GM13976 (cell line): ENCODE measurements around the gene GOLGA6L10.
"Not testable (repeated sequence)": the region's sequence is repeated elsewhere in the genome, so short reads cannot be mapped to it uniquely, and the experiment has no call there.

Experiments
- DNase-seq: peaks from one replicate; pipeline ENCODE4 v3.0.0; 2012; ENCODE audit warnings: low spot score
- CTCF ChIP-seq: IDR thresholded peaks from 2 replicates; pipeline ENCODE4 v1.5.1; 2012; ENCODE audit warnings: borderline replicate concordance, mild to moderate bottlenecking; ENCODE audit not compliant: insufficient read depth; ENCODE audit errors: extremely low read depth, missing control alignments, control extremely low read depth
- in situ Hi-C: fragments of 300-500 bp; cut with MboI; formaldehyde crosslinking; loops from one replicate; pipeline ENCODE4 v1.12.0; 2022; ENCODE audit warnings: low sequenced_read_pairs, mixed read lengths, inconsistent platforms; ENCODE audit not compliant: unreplicated experiment

GOLGA6L10 gene

GRCh38 chr15:82303956-82304777 is 45.1 kb downstream of the GOLGA6L10 start:
- in situ Hi-C loops = no loop called here
- no peak for TF ChIP-seq CTCF
- DNase-seq = no peak

GRCh38 chr15:82301296-82302016 is 47.8 kb downstream of the GOLGA6L10 start:
- DNase-seq = no peak
- in situ Hi-C loops = no loop called here
- no peak for TF ChIP-seq CTCF

- TF ChIP-seq CTCF = no peak
- no peak for DNase-seq
- in situ Hi-C loops = no loop called here
These were observed 48.4 kb downstream of the GOLGA6L10 start for GRCh38 chr15:82300883-82301282.

- DNase-seq, in situ Hi-C loops: not testable (repeated sequence)
These were observed 48.9 kb downstream of the GOLGA6L10 start for GRCh38 chr15:82300326-82300725.

- in situ Hi-C loops, DNase-seq: not testable (repeated sequence)
These were observed 49.8 kb downstream of the GOLGA6L10 start for GRCh38 chr15:82299511-82299914.

GRCh38 chr15:82298520-82298919 is 50.8 kb downstream of the GOLGA6L10 start:
- in situ Hi-C loops = no loop called here
- TF ChIP-seq CTCF = no peak
- DNase-seq = no peak

- no peak for DNase-seq
- in situ Hi-C loops = no loop called here
- no peak for TF ChIP-seq CTCF
These were observed 51.2 kb downstream of the GOLGA6L10 start for GRCh38 chr15:82298032-82298431.
